ENCODE data around the gene CDK19.
A peak's percentile ranks its signal among the peaks of the same experiment; 100 is the strongest.
"Not testable (repeated sequence)": the region's sequence is repeated elsewhere in the genome, so short reads cannot be mapped to it uniquely, and the experiment has no call there.

The CDK19 gene

GRCh38 chr6:110815411-110816409, at the start of gene CDK19:
CDK19 (minus strand) TSS chr6:110815469; CDS start chr6:110815136, 333 bp downstream.
- peak; percentile 99 for DNase-seq

- no peak for DNase-seq
These were observed 49.6 kb upstream of the CDK19 start for GRCh38 chr6:110864824-110865223.

- DNase-seq, result peak; percentile 17
These were observed 44.1 kb upstream of the CDK19 start for GRCh38 chr6:110859335-110859792.

GRCh38 chr6:110858562-110859214, 43.4 kb upstream of the CDK19 start:
- DNase-seq, result no peak

- DNase-seq, result no peak
These were observed 42.7 kb upstream of the CDK19 start for GRCh38 chr6:110858016-110858415.

GRCh38 chr6:110856296-110856695, 41.0 kb upstream of the CDK19 start:
- DNase-seq, result no peak

- no peak for DNase-seq
These were observed 38.6 kb upstream of the CDK19 start for GRCh38 chr6:110853754-110854477.

GRCh38 chr6:110852773-110853172, 37.5 kb upstream of the CDK19 start:
- DNase-seq, result no peak

- no peak for DNase-seq
These were observed 34.5 kb upstream of the CDK19 start for GRCh38 chr6:110849781-110850180.

- DNase-seq, result no peak
These were observed 26.0 kb upstream of the CDK19 start for GRCh38 chr6:110841266-110841665.

- DNase-seq, result not testable (repeated sequence)
These were observed 20.5 kb upstream of the CDK19 start for GRCh38 chr6:110835751-110836150.

- DNase-seq, result no peak
These were observed 18.6 kb upstream of the CDK19 start for GRCh38 chr6:110833831-110834230.

- no peak for DNase-seq
These were observed 16.1 kb upstream of the CDK19 start for GRCh38 chr6:110831405-110831804.

GRCh38 chr6:110828396-110828795, 13.1 kb upstream of the CDK19 start:
- no peak for DNase-seq

GRCh38 chr6:110826236-110827129, 11.2 kb upstream of the CDK19 start:
- peak; percentile 35 for DNase-seq

- DNase-seq, result no peak
These were observed 7.9 kb upstream of the CDK19 start for GRCh38 chr6:110823146-110823545.

GRCh38 chr6:110822249-110822648, 7.0 kb upstream of the CDK19 start:
- DNase-seq, result no peak

GRCh38 chr6:110816677-110817076, 1.4 kb upstream of the CDK19 start:
- DNase-seq, result no peak

- DNase-seq, result no peak
These were observed 256 bp downstream of the CDK19 start for GRCh38 chr6:110815015-110815410.

- DNase-seq, result peak; percentile 54
These were observed 911 bp downstream of the CDK19 start for GRCh38 chr6:110814102-110815014.

Measured in CD4-positive, alpha-beta T cell treated with Interleukin-15 for 1 hour (primary cell).